HepG2 (cell line): ENCODE data around the gene SPOP. TPM values are rescaled to one million over a fixed set of nuclear protein-coding genes. Genes with fewer than 3 reads are reported as not detected.

Source experiments
- E2F5 ChIP-seq: sonication (generic); formaldehyde crosslinking; conservative IDR thresholded peaks from 2 replicates; pipeline ENCODE4 v1.4.0; 2020; ENCODE audit warnings: missing genetic modification reagents
- GFI1 ChIP-seq: sonication (generic); formaldehyde crosslinking; IDR thresholded peaks from 2 replicates; pipeline ENCODE4 v1.5.0; 2020; ENCODE audit warnings: missing genetic modification reagents, mild to moderate bottlenecking, borderline replicate concordance
- GTF3A ChIP-seq: sonication (generic); formaldehyde crosslinking; conservative IDR thresholded peaks from 2 replicates; pipeline ENCODE4 v1.4.0; 2020; ENCODE audit warnings: mild to moderate bottlenecking, missing genetic modification reagents
- HOXD1 ChIP-seq: sonication (generic); formaldehyde crosslinking; IDR thresholded peaks from 2 replicates; pipeline ENCODE4 v1.5.0; 2020; ENCODE audit warnings: missing genetic modification reagents
- IRF9 ChIP-seq: sonication (generic); formaldehyde crosslinking; IDR thresholded peaks from 2 replicates; pipeline ENCODE4 v1.8.0; 2022; ENCODE audit warnings: missing genetic modification reagents, mild to moderate bottlenecking, borderline replicate concordance
- MAZ ChIP-seq, 2 experiments: sonication (generic) in 1 of 2; formaldehyde crosslinking in 1 of 2; IDR thresholded peaks; 2 replicates each; pipeline versions ENCODE4 v1.5.0 to v1.6.1; 2012 to 2020; ENCODE audit warnings: low read depth in 2 of 2, mild to moderate bottlenecking in 2 of 2, borderline replicate concordance in 1 of 2, improper control_type of control experiment in 1 of 2, low read length in 1 of 2, missing genetic modification reagents in 1 of 2, moderate library complexity in 1 of 2
- MXD4 ChIP-seq: IDR thresholded peaks from 2 replicates; pipeline ENCODE4 v1.6.1; 2016; ENCODE audit warnings: mild to moderate bottlenecking, missing biosample characterization, missing genetic modification reagents
- POLR2A ChIP-seq, 2 experiments: IDR thresholded peaks; 2 replicates each; pipeline ENCODE4 v1.6.1; 2011; ENCODE audit warnings: low read depth in 2 of 2, low read length in 2 of 2, mild to moderate bottlenecking in 1 of 2, moderate library complexity in 1 of 2; ENCODE audit not compliant: insufficient read depth in 1 of 2
- RELA ChIP-seq: sonication (generic); formaldehyde crosslinking; IDR thresholded peaks from 2 replicates; pipeline ENCODE4 v1.4.0; 2020; ENCODE audit warnings: missing genetic modification reagents
- REPIN1 ChIP-seq: sonication (generic); formaldehyde crosslinking; IDR thresholded peaks from 2 replicates; pipeline ENCODE4 v1.8.0; 2022; ENCODE audit warnings: missing genetic modification reagents, low read depth, mild to moderate bottlenecking, borderline replicate concordance
- SMARCC2 ChIP-seq: fragments of 450-650 bp; IDR thresholded peaks from 2 replicates; pipeline ENCODE4 v1.6.1; 2017; ENCODE audit warnings: antibody characterized with exemption, mild to moderate bottlenecking
- SP5 ChIP-seq: IDR thresholded peaks from 2 replicates; pipeline ENCODE4 v1.6.1; 2016; ENCODE audit warnings: low read depth, borderline replicate concordance
- SSRP1 ChIP-seq: IDR thresholded peaks from 2 replicates; pipeline ENCODE4 v1.6.1; 2016; ENCODE audit warnings: control low read depth
- TCF7 ChIP-seq: sonication (generic); IDR thresholded peaks from 2 replicates; pipeline ENCODE4 v1.6.1; 2016; ENCODE audit warnings: antibody characterized with exemption, low read depth
- TMF1 ChIP-seq: sonication (generic); formaldehyde crosslinking; IDR thresholded peaks from 2 replicates; pipeline ENCODE4 v1.8.1; 2022; ENCODE audit warnings: low read depth, missing genetic modification reagents
- TRIM22 ChIP-seq: fragments of 450-650 bp; IDR thresholded peaks from 2 replicates; pipeline ENCODE4 v1.6.1; 2017
- ZFP36L2 ChIP-seq: sonication (generic); formaldehyde crosslinking; IDR thresholded peaks from 2 replicates; pipeline ENCODE4 v1.4.0; 2020; ENCODE audit warnings: missing genetic modification reagents
- ZFP41 ChIP-seq: sonication (generic); formaldehyde crosslinking; IDR thresholded peaks from 2 replicates; pipeline ENCODE4 v1.4.0; 2020; ENCODE audit warnings: mild to moderate bottlenecking, missing genetic modification reagents, borderline replicate concordance
- ZFP90 ChIP-seq: sonication (generic); formaldehyde crosslinking; IDR thresholded peaks from 2 replicates; pipeline ENCODE4 v1.8.0; 2022; ENCODE audit warnings: missing genetic modification reagents, mild to moderate bottlenecking, inconsistent platforms, borderline replicate concordance
- ZNF207 ChIP-seq: fragments of 450-650 bp; IDR thresholded peaks from 2 replicates; pipeline ENCODE4 v1.6.1; 2016; ENCODE audit warnings: antibody characterized with exemption, borderline replicate concordance
- ZNF235 ChIP-seq: sonication (generic); formaldehyde crosslinking; IDR thresholded peaks from 2 replicates; pipeline ENCODE4 v1.8.1; 2023; ENCODE audit warnings: mild to moderate bottlenecking, missing genetic modification reagents, borderline replicate concordance
- ZNF276 ChIP-seq: sonication (generic); formaldehyde crosslinking; IDR thresholded peaks from 2 replicates; pipeline ENCODE4 v1.4.0; 2020; ENCODE audit warnings: mild to moderate bottlenecking, low read depth, missing genetic modification reagents
- ZNF382 ChIP-seq: sonication (generic); formaldehyde crosslinking; IDR thresholded peaks from 2 replicates; pipeline ENCODE4 v1.5.0; 2020; ENCODE audit warnings: missing genetic modification reagents, mild to moderate bottlenecking, borderline replicate concordance
- ZNF549 ChIP-seq: sonication (generic); formaldehyde crosslinking; IDR thresholded peaks from 2 replicates; pipeline ENCODE4 v1.5.0; 2020; ENCODE audit warnings: missing genetic modification reagents
- ZNF768 ChIP-seq: sonication (generic); formaldehyde crosslinking; IDR thresholded peaks from 2 replicates; pipeline ENCODE4 v1.4.0; 2020; ENCODE audit warnings: missing genetic modification reagents
- ZSCAN25 ChIP-seq: sonication (generic); formaldehyde crosslinking; IDR thresholded peaks from 2 replicates; pipeline ENCODE4 v1.8.0; 2022; ENCODE audit warnings: mild to moderate bottlenecking, missing genetic modification reagents
- polyA plus RNA-seq, 8 experiments: library from polyadenylated mRNA; depleted of rRNA in 3 of 8; stranded (reverse) in 7 of 8; unstranded in 1 of 8; fragments of >200 nt; fragmentation: Illumina TruSeq in 4 of 8; extraction: Trizol in 4 of 8; gene quantifications; 2 replicates each; pipeline versions ENCODE4 v1.2.1 to v1.2.3, GENCODE V29; 2011 to 2016; ENCODE audit warnings: low read depth in 4 of 8, missing spikeins in 1 of 8, mixed read lengths in 1 of 8; ENCODE audit not compliant: insufficient read depth in 1 of 8
- total RNA-seq, 5 experiments: library from RNA; depleted of rRNA; stranded (reverse); fragments of >200 nt; fragmentation: Illumina TruSeq; extraction: Trizol; gene quantifications; 2 replicates each; pipeline ENCODE4 v1.2.3, GENCODE V29; 2016; ENCODE audit warnings: low read depth in 1 of 5

SPOP gene
- total and polyA plus RNA-seq, 2 of the 13 experiments (the other 11 are each of a cell fraction or from before 2014, with no cell fraction given): 52.8 to 60.8 TPM

GRCh38 chr17:49556223-49556943 is 121.5 kb downstream of the SPOP start (continued):
- peak; percentile 6; the same call in 1 of the 2 replicates for TF ChIP-seq GFI1 (CRISPR knock-in tag)
- TF ChIP-seq POLR2A (IDR thresholded peaks at IDR 0.05; ENCODE audit: insufficient read depth in 1 of 2, low read depth in 2 of 2, low read length in 2 of 2): no peak
- no peak for TF ChIP-seq ZNF235
- no peak for TF ChIP-seq HOXD1
- TF ChIP-seq ZFP41: peak; percentile 88; the same call in 1 of the 2 replicates
- no peak for TF ChIP-seq GTF3A (CRISPR knock-in tag)
- no peak for TF ChIP-seq TRIM22
- TF ChIP-seq SMARCC2: no peak
- TF ChIP-seq E2F5 (CRISPR knock-in tag): no peak
- TF ChIP-seq SP5 (CRISPR knock-in tag): no peak
- no peak for TF ChIP-seq REPIN1 (CRISPR knock-in tag)
- TF ChIP-seq TMF1 (CRISPR knock-in tag): no peak
- TF ChIP-seq ZNF549 (CRISPR knock-in tag): no peak
- TF ChIP-seq ZNF207: no peak
- TF ChIP-seq RELA (CRISPR knock-in tag): 0 out of 2 replicates have a peak, but pooled peaks have one; percentile 64
- TF ChIP-seq ZFP36L2: 0 out of 2 replicates have a peak, but pooled peaks have one; percentile 39
- peak; percentile 85 for TF ChIP-seq ZNF768 (CRISPR knock-in tag)
- TF ChIP-seq ZSCAN25 (CRISPR knock-in tag): no peak
- no peak for TF ChIP-seq ZNF382 (CRISPR knock-in tag)
- TF ChIP-seq TCF7: no peak
- TF ChIP-seq MAZ (IDR thresholded peaks at IDR 0.05; ENCODE audit: borderline replicate concordance, low read depth, low read length): no peak
- peak; percentile 72; the same call in 1 of the 2 replicates for TF ChIP-seq MAZ (CRISPR knock-in tag; IDR thresholded peaks at IDR 0.05; ENCODE audit: low read depth)
- no peak for TF ChIP-seq ZNF276 (CRISPR knock-in tag)
- TF ChIP-seq MXD4 (CRISPR knock-in tag): peak; percentile 80
- peak; percentile 55; the same call in 1 of the 2 replicates for TF ChIP-seq ZFP90 (CRISPR knock-in tag)
- TF ChIP-seq IRF9 (CRISPR knock-in tag): peak; percentile 76; the same call in 1 of the 2 replicates
- no peak for TF ChIP-seq SSRP1
